Stimulated activated CD4-positive, alpha-beta T cell treated with anti-CD3 and anti-CD28 coated beads, Interleukin-15, amount 100 ng/mL, for 24 hours (primary cell): ENCODE results near the gene MTA2.
"Not testable (repeated sequence)": the region's sequence is repeated elsewhere in the genome, so short reads cannot be mapped to it uniquely, and the experiment has no call there.

ENCODE experiments used
- DNase-seq: peaks from one replicate; pipeline ENCODE4 v3.0.0-alpha.2; 2020

The MTA2 gene

DNA sequence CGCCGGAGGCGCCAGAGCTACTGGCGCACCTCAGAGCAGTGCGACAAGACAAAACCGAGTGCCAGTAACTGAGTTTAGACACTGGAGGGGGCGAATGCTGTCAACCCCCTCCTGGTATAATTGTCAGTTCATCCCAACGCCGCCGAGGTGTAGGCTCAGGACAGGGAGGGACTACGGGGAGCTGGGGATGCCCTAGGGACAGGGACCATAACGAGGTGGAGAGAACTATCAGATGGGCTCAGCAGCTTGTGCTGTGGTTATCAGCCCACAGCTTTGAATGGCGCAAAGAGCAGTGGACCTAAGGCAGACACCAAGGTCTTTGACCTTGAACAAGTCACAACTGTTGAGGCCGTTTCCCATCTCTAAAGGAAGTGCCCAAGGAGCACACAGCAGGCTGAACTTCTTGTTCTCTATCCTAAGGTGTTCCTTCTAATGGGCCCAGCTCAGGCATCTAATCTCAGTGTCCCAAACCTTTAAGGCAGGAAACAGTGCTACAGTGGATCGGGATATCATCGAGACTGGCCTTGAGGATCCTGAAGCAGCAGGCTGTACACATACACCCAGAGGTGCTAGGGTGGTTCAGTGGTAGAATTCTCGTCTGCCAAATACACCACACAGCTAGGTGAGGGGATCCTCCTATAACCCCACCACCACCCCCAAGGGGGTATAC lies 9.4 kb downstream of the MTA2 start:
- DNase-seq, result no peak

DNA sequence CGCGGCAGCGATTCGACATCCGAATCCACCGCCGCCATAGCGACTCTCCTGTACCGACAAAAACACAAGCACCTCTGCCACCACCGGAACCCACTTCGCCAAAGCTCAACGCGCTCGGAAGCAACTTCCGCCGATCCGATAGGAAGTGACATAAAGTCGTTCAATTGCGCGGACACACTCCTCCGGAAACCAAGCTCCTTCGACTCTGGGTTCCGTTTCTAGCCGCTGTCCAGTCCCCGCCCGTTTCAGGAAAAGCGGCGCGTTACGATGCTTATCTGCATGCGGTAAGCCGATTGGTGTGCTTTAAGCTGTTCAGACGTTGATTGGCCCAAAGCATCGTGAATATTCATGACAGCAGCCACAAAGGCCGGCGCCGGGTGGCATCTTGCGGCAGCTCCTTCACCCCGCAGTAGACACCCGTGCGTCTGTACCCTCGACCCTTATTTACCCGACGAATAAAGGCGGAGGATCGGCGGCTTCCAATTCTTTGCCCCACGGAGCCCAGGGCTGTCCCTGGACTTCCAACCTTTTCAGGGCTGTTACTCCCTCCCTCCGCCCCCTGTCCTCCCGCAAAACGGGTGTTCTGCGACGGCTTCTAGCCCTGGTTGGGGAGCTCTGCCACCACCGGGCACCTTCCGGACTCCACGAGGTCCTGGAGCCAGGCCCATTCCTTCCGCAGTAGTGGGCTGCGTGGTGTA lies 10.1 kb downstream of the MTA2 start, which contains the start of gene TUT1:
Gene TUT1 (minus strand): TSS at position 76 of the 698 bp plus-strand sequence. CDS start 38 bp downstream, at position 38.
- DNase-seq, result peak; percentile 95

DNA sequence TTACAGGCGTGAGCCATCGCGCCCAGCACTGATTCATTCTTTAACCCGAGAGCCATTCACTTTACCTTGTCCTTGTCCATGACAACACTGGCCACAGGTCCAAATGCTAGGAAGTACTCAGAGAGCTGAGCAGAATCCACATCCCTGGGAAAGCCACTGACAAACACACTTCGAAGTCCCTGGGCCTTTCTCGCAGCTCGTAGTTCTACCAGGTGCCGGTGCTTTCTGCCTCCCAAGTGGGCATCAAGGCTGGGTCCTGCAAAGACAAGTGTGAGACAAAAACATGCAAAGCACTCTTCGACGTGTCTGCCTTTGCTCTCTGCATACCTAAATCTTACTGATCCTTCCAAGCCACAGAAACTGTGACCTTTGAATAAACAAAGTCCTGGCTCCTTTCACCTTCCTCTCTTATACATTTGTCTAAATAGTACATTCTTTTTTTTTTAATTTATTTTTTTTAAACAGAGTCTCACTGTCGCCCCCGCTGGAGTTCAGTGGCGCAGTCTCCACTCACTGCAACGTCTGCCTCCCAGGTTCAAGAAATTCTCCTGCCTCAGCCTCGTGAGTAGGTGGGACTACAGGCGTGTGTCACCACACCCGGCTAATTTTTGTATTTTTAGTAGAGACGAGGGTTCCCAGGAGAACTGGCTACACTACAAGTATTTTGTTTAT lies 12.6 kb downstream of the MTA2 start:
- DNase-seq, result peak; percentile 44

DNA sequence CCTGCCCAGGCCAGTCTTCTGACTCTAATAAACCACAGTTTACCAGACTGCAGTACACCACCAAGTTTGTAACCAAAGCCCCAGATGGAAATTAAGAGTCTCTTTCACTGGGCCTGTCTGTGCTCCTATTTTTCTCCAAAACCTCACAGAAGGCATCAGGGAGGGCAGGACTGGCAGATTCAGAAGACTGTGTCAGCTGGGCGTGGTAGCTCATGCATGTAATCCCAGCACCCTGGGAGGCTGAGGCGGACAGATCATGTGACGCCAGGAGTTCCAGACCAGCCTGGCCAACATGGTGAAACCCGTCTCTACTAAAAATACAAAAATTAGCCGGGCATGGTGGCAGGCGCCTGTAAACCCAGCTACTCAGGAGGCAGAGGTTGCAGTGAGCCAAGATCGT lies 16.3 kb downstream of the MTA2 start:
- DNase-seq, result not testable (repeated sequence)

DNA sequence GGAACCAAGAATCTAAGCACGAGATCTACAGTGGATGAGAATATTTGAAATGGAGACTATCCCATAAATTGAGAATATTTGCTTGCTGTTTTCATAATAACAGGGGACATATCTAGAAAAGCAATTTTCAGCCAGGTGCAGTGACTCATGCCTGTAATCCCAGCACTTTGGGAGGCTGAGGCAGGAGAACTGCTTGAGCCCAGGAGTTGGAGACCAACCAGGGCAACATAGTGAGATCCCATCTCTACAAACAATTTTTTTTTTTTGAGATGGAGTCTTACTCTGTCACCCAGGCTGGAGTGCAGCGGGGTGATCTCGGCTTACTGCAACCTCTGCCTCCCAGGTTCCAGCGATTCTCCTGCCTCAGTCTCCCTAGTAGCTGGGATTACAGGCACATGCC lies 19.9 kb downstream of the MTA2 start:
- DNase-seq, result not testable (repeated sequence)

DNA sequence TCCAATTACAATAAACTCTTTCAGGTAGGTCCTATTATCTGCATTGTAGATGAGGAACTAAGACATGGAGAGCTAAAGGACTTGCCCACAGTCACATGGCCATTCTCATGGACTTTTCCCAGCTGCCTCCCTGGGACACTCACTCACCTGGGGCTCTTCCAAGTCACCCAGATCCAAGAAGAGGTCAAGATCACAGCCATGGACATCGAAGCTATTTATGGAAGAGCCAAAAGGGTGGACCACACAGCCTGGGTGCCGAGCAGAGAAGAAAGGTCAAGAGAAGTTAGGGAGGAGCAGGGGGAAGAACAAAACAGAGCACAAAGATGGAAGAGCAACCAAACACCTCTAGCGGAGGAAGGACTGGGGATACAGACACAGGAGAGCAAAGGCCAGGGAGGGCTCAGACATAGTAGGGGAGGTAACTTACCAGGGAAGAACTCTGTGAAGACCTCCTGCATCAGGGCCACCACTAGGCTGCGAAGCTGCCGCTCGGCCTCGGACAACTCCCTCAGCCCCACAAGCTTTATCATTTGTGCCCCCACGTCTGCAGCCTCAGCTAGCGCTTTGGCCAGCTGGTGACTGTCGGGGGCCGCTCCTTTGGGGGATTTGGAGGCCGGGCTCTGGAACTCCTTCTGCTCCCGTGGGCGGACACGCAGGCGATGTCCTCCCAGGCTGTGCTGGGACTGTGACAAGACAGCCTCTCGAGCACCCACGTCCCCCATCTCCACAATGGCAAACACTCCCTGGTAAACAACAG lies 20.5 kb downstream of the MTA2 start:
- no peak for DNase-seq

DNA sequence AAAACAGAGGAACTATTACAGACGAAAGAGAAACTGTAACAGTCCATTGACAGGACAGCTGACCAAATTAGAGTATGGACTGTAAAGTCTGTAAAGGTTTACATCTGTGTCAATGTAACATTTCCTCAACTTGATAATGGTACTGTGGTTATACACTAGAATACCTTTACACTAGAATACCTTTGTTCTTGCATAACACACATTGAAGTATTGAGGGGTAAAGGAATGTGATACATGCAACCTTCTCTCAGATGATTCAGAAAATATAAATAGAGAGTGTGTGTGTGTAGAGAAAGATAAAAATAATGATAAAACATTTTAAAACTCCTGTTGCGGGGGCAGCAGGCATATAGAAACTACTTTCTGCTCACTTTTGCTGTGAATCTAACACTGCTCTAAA lies 22.4 kb downstream of the MTA2 start:
- no peak for DNase-seq

DNA sequence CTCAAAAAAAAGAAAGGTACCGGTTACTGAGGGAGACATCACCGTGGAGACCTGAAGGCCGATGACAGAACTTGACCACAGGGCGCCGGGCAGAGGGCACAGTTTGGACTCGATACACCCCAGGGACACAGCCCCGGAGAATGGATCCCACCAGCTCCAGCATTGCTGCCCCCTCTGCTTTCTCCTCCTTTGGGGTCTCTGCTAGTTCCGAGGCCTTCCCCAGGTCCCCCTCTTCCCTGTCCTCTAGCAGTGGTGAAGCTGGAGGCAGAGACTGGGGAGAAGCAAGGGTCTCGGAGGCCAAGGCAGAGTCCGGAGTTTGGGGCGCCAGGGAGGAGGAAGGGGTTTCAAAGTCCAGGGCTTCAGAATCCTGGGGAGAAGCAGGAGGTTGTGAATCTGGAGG lies 23.1 kb downstream of the MTA2 start:
- no peak for DNase-seq

DNA sequence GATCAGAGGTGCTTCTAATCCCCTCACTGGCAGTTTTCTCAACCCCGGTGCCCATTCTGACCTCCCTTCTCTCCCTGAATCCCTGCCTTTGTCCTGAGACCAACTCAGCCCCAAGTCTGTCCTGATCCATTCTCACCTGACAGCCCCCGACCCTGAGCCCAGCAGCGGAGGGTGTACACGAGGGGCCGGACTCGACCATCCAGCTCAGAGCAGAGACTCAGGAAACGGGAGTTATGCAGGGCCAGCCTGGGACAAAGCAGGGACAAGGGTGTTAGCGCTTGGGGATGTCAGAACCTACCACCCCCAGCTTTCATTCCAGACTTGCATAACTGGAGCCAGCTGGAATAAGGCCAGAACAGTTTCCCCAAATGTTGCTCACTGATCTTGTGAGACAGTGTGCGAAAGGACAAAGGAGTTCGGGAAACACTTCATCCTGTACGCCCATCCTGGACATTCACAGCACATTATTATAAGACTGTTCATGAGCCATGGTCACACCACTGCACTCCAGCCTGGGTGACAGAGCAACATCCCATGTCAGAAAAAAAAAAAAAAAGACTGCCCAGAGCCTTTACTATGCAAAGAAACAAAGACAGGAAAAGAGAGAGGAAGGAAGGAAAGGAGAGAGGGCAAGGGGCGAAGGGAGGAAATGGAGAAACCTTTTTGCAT lies 24.5 kb downstream of the MTA2 start:
- DNase-seq, result no peak

DNA sequence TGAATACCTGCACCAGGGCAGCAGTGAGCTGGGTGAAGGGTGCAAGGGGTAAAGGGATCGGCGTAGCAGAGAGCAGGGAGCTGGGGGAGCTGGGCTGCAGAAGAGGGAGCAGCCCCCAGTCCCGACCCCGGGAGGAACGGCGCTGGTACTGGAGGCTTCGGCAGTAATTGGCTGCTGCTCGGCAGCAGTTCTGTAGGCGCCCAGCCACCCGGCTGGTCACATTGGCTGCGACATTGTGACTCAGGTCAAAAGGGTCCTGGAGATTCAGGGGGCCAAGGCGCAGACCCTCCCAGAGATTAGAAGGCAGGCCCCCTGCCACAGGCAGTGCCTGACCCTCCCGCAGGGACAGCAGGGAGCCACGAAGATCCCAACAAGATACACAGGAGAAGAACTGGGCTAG lies 25.8 kb downstream of the MTA2 start:
- no peak for DNase-seq

DNA sequence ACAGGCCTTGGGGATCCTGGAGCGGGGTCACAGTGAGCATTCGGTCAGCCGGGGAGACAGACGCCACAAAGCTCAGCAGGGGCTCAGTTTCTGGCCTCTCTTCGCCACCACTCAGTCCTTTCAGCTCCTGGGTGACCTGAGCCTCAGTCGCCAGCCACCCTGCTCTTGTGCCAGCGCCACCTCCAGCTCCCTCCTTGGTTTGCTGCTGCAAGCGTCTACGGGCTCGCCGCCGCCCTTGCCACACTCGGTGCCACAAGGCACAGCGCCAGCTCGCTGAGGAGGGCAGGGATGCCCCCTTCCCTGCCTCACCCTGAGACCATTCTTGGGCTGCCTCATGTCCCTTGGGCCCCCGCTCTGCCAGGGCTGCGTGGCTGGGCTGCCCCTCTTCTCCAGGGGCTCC lies 26.5 kb downstream of the MTA2 start:
- DNase-seq, result no peak

DNA sequence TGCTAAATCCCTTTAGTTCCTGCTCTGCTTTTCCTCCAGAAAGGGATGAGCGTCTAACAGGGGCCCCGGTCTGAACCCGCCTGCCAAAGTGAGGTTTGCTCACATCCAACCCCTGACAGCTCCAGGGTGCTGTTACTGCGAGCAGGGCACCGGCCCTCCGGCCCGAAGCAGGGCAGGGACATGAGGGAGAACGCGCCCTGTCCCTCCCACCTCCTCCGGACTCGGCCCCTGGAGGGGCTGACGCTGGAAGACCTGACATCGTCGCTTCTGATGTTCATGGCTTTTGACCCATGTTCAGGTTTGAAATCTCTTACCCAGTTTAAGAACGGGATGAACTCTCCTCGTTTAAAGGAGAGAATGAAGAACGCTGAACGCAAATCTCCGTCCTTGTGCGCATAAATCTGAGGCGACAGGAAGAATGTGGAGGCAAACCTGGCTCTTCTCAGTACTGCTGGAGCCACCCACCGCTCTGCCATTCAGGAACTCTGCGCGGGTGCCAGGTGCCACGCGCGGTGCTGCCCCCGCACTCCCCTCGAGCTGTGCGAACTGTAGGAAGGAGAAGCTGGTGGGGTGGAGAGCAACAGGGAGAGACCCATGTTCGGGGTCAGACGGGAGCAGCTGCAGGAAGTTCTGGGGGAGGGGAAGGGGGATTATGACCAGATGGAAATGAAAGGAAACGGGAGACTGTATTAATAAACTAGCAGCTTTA lies 27.1 kb downstream of the MTA2 start:
- peak; percentile 35 for DNase-seq

DNA sequence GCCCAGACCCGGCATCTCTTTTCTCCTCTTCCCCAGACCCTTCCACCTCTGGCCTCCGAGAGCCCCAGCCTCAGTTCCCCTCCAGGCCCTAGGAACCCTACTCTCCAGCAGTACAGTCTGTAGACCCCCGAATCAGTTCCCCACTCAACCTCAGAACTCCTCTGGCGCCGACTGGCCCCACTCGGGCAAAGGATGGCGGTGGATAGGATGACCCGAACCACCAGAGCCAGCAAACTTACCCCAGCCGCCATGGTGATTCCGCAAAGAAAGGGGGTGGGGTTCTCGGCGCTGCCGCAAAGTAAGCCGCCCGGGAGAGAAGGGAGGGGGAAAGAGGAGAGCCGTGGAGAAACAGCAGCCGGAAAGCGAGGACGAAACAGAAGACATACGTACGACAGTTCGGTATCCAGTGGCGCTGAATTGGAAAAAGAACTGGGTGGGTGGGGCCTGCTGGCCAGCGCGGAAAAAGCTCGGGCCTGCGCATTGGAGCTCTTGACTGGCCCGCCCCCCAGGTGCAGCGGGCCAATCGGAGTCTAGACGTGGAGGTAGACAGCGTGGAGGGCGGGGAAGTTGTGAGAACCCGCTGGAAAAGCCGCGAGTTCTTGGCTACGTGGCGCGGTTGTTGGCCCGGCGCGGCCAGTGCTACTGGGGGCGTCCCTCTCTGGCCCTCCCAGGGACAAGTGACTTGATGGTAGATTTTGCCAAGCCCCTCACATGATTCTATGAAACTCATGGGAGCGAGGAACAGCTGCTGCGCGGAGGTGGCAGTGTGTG lies 27.9 kb downstream of the MTA2 start, which contains the start of gene EEF1G:
Gene EEF1G (minus strand): TSS at position 300 of the 771 bp plus-strand sequence. CDS start 49 bp downstream, at position 251.
- DNase-seq, result peak; percentile 98

DNA sequence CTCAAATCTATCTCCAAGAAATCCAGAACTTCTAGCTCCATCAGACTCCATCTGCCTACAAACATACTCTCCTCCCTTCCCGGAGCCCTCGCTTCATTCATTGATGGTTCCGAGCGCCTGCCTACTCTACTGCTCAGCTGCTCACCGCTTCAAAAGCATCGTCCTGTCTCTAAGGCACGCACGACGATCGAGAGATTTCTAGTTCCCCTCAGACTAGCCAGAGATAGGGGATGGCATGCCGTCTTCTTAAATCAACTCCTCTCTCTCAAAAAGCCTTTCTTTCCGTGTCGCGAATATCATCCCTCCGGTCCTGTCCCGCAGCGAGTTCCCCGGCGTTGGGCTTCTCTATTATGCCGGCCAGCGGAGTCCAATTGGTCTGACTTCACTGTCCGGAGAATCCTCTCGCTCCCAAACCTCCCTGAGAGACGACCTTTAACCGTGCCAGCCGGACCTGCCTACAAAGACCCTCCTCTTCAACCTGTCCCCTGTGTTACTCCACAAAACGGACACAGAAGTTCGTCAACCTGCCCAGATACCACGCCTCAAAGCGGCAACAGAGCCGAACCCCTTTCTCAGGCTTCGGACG lies 28.6 kb downstream of the MTA2 start:
- peak; percentile 32 for DNase-seq

DNA sequence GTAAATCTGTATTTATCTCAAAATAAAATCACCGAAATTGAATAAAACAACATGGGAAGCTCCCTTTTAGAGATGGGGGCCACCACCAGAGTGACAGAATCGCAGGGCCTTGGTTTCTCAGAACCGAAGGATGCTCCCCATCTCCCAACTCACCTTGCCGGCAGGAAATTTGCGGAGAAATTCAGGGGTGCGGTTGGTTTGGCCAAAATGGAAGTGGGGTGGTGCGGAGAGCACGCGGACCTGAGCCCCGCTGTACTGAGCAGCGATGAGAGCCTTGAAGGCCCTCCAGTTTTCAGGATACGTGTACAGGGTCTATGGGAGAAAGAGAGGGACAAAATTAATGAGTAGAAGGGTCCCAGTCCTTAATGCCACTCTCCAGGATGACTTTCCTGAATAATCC lies 29.2 kb downstream of the MTA2 start:
- no peak for DNase-seq

DNA sequence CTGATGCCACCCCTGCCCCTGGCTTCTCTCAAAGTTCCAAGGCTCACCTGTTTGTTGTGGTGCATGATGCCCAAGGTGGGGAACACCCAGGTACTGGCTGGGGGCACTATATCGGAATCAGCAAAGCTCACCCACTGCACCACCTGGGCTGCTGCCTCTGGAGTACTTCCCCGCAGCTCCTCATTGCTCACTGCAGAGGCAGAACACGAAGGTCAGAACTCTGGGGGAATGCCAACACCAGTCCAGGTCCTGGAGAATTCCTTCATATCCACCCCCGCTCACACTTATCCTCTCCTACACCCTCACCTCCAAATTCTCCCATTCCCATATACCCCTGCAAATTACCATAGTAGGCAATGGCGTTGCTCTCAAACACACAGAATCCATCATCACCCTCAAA lies 30.2 kb downstream of the MTA2 start:
- DNase-seq, result not testable (repeated sequence)

DNA sequence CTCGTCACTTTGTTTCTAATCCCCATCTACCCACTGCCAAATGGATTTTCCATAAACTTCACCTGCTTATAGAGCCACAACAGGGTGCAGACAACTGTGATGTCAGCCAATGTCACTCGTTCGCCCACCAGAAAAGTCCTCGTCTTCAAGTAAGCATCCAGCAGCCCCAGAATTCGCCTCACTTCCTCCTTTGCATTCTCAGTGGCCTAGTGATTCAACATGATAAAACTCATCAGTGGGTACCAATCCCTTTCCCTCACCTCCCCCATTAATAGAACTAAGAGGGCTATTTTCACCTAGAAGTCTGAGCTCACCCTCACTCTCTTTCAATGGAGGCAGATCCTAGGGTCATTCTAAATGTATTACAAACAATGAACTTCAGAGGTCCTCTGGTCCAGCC lies 30.8 kb downstream of the MTA2 start:
- DNase-seq, result not testable (repeated sequence)

DNA sequence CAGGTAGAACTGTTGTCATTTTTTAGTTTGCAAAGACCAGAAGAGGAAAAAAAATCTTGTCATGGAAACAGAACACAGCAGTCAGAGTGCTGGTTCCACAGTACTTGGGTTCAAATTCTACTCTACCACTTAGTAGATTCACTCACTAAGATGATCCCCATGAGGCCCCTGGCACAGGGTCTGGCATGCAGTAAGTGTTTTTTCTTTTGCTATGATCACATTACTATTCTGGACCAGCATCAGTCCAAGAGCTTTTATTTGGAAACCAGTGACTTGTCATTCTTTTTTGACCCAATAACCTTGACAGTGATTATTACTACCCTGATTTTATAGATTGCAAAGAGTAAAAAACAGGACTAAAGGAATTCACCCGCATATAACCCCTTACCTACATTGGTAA lies 32.1 kb downstream of the MTA2 start:
- DNase-seq, result no peak

DNA sequence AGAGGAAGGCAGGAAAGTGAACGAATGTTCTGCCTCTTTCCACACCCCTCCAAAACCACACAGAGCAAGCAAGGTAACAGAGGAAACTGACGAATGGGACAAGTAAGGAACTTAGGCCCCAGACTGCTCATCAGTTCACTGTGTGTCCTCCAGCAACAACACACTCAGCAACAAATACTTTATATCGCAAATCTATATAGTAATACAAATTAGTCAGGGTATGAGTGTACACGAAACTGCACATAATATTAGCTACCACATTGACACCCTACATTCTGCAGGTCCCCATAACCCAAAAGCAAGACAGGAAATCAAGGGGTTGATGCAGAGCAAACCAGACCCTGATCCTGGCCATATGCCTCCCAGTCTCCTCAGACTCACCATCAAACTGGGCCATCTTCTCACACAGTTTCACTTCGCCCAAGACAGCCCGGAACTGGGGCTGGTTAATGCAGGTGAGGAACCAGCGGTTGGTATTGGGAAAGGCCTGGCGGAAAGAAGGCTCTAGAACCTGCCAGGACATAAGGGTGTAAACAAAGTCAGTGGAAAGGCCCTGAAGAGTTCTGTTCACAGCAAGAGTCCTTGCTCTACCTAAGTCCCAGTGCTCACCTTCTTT lies 34.5 kb downstream of the MTA2 start:
- no peak for DNase-seq

DNA sequence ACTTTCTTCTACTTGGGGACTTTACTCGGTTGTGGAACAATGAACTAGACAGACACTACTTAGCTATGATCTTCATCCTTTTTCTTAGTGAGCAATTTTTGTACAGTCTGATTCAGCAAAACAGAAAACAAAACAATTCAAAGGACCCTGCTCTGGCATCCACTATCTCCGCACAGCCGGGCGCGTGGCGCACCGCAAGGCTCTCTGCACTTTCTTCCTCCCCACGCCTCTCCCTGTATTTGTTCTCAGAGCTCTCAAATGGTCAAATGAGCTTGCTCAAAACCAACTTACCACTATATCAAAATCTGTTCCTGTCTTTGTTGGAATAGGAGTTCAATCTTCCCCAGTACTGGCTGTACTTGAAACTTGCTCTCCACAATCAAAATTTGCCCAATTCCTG lies 35.4 kb downstream of the MTA2 start:
- DNase-seq, result no peak
